ENCODE data around the gene MT2A.
"Not testable (repeated sequence)": the region's sequence is repeated elsewhere in the genome, so short reads cannot be mapped to it uniquely, and the experiment has no call there.

Gene MT2A

DNA sequence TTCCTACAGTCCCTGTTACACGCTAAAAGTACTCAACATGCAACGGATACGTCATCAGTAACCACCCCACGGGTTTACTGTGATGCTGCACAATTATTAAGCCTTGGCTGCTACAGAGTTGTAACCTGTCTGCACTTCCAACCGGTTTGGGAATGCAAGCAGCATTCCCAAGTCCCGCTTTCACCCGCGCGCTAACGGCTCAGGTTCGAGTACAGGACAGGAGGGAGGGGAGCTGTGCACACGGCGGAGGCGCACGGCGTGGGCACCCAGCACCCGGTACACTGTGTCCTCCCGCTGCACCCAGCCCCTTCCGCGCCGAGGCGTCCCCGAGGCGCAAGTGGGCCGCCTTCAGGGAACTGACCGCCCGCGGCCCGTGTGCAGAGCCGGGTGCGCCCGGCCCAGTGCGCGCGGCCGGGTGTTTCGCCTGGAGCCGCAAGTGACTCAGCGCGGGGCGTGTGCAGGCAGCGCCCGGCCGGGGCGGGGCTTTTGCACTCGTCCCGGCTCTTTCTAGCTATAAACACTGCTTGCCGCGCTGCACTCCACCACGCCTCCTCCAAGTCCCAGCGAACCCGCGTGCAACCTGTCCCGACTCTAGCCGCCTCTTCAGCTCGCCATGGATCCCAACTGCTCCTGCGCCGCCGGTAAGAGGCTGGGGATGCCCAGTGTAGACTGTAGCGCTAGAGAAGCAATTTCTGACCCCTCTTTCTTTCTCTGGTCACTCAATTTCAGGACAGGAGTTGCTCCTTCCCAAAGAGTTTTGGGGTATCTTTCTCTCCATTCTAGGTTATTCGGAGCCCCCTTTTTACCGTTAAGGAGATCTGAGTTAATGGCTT, at the start of gene MT2A:
MT2A (plus strand) TSS at position 542 of the 833 bp plus-strand sequence; CDS start at position 614, 72 bp downstream.
- peak; percentile 98 for DNase-seq

DNA sequence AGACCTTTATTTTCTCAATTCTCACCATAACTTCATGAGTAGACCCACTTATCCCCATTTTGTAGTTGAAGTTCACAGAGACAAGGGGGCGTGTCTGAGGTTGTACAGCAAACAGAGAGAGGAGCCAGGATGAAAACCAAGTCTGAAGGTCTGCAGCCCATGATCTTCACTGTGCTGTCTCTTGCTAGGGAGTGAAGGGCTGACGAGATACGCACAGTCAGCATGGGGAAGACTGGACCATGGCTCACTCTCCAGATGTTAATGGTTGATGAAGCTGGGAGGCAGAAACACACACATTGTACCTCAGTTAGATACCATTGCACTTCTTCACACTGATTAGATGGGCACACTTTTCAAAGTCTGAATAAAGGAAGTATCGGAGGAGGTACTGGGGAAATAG, 49.3 kb upstream of the MT2A start:
- no peak for DNase-seq

DNA sequence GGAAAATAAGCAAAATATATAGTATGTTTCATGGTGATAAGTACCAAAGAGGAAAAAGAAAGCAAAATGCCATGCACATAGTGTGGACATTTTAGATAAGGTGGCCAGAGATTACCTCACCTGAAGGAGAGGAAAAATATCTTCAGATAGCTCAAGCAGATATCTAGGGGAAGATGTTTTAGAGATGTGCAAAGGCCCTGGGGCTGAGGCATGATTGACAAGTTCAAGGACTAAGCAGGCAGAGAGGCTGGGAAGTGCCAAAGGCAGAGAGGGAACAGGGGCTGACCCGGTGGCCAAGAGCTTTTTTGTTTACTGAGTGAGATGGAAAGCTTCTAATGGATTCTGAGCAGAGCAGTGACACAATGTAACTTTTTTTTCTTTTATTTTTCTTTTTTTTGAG, 47.9 kb upstream of the MT2A start:
- no peak for DNase-seq

DNA sequence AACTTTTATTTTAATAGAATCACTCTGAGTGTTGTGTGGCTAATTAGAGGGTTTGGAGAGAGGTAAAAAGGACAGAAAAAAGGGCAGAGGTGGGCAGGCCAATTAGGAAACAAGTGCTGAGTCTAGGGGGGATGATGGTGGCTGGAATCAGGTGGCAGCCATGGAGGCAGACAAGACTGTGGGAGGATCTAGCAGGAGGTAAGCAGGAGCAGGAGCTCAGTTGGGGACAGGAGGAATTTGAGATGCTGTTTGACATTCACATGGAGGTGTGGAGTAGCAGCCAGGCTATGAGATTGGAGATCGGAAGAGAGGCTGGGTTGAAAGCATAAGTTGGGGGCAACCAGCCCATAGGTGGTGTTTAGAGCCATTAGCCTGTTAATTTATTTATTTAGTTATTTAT, 47.3 kb upstream of the MT2A start:
- DNase-seq: no peak

GRCh38 chr16:56564793-56565477, 43.4 kb upstream of the MT2A start, which contains the start of gene MT4:
MT4 (plus strand) TSS chr16:56565073; CDS start chr16:56565129, 56 bp downstream.
- no peak for DNase-seq

DNA sequence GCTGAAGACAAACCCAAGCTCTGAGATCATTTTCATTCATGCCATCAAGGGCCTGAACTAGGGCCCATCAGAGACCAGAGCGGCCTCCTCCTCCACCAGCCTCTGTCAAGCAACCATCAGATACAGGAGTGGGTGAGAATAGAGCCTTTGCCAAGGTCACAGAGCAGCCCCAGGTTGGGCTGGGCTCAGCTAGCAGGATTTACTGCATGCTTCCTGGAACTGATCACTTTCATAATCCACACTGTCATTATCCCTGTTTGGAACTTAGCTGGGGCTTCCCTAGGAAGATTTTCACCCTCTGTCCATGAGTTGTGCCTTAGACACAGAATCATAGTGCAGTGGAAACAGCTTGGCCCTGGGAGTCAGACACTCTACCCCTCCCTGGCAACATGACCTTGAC, 38.4 kb upstream of the MT2A start:
- DNase-seq: no peak

GRCh38 chr16:56571525-56571924, 36.9 kb upstream of the MT2A start:
- no peak for DNase-seq

DNA sequence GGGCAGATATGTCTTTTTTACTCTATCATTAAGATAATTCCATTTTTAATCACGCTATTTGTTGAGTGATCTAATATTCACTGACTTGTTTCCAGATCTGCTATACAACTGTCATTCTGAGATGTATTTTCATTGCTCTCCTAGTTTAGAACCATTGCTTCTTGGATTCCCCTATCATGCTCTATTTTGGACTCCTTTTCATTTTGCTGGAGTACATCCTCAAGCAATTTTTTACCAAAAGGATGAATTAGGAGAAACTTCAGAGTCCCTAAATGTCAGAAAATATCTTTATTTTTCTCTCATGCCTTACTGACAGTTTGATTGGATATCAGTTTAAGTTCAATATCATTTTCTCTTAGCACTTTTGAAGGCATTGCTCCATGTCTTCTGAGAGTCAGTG, 33.8 kb upstream of the MT2A start:
- no peak for DNase-seq

DNA sequence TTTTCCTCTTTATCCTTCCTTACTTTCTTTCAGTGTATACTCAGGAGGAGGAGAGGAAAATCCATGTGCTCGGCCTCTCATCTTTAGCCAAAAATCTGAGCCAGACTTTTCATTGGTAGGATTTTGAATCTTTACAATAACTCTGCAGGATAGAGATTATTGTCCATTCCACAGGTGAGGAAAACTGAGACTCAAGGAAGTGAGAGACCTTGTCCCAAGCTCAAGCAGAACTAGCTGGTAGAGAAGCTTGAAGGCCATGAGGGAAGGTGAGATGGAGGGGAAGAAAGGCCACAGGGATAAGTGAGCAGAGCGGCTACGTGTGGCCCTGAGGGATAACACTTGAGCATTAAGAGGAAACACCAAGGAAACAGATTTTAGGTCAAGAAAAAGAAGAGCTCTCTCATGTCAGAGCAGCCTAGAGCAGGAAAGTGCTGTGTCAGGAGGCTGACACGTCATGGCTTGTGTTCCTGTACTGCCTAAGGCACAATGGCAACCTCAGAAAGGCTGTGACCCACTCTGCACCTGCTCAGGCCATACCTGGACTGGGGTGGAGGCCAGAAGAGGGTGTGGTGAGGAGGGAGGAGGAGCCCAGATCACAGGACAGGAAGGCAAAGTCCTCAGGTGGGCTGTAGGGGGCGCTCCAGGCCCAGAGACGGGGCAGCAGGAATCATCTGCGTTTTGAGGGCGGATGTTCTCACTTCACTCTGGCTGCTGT, 31.6 kb upstream of the MT2A start:
- DNase-seq: peak; percentile 74

- no peak for DNase-seq
Measured at GRCh38 chr16:56577300-56577625, 31.1 kb upstream of the MT2A start.

DNA sequence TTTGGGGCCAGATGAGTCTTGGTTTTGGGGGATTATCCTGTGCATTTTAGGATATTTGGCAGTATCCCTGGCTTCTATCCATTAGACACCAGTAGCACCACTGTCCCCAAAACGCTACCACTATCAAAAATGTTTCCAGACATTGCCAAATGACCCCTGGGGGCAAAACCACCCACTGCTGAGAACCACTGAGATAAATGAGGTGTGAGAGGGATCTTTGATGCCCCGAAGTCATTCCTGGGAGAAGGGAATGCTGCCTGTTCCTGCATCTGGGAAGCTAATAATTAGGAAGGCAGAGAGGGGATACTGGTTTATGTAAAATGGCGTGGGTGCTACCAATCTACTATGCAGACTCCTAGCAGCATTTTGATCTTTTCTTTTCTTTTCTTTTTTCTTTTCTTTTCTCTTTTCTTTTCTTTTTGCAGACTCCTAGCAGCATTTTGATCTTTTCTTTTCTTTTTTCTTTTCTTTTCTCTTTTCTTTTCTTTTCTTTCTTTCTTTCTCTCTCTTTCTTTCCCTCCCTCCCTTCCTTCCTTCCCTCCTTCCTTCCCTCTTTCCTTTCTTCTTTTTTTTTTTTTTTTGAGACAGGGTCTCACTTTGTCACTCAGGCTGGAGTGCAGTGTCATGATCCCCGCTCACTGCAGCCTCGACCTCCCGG, 27.9 kb upstream of the MT2A start:
- DNase-seq: no peak

DNA sequence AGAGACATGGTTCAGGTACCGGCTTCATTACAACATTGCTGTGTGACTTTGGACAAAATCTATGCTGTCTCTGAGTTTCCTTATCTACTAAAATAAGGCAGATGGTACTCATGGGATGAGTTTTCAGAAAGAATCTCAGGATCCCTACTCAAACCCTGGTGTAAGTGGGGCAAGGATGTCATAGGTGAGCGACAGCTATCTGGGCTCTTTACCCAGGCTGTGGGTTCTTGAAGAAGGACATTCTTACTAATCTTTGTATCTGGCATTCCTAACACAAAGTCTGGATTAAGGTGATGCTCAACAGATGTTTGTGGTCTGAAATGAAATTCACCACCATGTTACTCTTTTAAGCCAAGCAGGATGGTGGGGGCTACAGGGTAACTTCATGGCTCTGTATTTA, 25.5 kb upstream of the MT2A start:
- DNase-seq: not testable (repeated sequence)

DNA sequence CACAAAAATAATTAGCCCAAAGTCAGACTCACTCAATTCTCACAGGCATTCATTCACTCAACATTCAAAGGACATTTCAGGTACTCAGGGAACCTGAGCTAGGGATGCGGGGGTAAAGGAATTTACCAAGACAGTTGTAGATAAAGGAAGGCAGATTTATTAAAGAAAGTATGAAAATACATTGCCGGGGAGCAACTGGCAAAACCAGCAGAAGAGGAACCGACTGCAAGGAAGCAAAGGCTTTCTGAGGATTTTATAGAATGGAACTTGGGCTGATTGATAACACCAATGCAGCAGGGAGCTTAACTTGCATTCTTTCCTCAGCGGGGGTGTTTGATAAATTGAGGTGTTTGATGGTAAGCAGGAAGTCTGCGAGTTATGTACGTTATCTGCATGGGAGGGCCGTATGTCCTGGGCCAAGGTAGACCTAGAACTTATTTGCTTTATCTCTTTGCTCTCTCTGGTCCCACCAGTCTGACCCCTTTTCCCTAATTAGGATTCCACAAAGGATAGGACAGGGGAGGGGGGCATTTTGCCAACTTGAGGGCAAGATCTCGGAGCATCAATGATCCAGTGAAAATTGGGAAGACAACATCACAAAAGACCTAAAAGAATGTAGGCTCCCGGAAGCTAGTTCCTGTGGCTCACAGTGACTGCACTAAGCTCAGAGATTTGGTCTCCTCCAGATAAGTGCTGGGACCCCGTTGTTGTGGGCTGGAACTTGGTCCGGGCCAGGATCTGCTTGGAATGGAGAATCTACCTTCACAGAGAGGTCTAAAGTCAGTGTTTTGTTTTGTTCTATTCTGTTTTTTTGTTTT, 24.8 kb upstream of the MT2A start:
- DNase-seq: no peak

- no peak for DNase-seq
Measured at GRCh38 chr16:56584276-56584675, 24.1 kb upstream of the MT2A start.

DNA sequence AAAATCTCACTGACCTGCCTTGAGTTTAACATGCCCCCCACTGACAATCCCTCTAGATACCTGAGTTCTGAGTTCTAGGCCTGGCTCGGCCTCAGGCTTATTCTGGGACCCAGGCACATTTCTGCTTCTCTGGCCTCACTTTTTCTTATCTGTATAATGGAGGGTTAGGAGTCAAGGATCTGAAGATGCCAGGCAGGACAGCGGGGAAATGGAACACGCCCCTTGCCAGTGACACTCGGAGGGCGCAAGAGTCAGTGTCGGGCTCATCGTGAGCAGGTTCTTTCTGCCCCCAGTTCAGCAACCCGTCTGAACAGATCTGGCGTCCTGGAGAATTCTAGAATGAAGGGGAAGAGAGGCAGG, 19.6 kb upstream of the MT2A start:
- no peak for DNase-seq

DNA sequence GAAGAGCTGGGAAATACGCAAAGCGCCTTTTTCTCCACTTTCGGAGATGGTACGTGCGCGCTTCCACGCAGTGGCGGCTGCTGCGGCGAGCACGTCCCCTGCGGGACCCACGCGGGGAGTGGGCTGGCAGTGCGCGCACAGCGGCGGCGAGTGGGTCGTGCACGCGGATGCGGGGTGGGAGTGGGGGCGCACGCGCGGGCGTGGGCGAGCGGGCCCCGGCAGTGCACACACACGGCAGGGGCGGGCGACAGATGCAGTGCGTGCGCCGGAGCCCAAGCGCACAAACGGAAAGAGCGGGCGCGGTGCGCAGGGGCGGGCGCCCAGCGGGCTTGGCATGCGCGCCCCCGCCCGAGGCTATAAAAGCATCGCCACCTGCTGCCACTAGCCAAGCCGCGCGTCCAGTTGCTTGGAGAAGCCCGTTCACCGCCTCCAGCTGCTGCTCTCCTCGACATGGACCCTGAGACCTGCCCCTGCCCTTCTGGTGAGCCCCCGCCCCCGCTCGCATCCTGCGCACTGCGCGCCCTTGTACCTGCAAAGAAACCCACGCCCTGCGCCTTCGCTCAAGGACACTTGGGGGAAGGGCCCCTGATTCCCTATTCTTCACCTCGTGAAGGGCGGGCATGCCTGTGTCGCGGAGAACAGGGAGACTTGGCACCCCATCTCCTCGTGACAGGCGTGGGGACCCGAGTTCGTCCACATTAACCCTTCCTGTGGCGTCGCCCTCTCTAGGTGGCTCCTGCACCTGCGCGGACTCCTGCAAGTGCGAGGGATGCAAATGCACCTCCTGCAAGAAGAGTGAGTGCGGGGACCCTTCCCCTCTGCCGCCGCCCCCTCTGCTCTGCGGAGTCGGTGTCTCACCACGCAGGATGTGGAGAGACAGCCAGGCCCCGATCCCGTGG, 19.0 kb upstream of the MT2A start, which contains the start of gene MT3:
MT3 (plus strand) TSS at position 388 of the 899 bp plus-strand sequence; CDS start at position 451, 63 bp downstream.
- peak; percentile 37 for DNase-seq

DNA sequence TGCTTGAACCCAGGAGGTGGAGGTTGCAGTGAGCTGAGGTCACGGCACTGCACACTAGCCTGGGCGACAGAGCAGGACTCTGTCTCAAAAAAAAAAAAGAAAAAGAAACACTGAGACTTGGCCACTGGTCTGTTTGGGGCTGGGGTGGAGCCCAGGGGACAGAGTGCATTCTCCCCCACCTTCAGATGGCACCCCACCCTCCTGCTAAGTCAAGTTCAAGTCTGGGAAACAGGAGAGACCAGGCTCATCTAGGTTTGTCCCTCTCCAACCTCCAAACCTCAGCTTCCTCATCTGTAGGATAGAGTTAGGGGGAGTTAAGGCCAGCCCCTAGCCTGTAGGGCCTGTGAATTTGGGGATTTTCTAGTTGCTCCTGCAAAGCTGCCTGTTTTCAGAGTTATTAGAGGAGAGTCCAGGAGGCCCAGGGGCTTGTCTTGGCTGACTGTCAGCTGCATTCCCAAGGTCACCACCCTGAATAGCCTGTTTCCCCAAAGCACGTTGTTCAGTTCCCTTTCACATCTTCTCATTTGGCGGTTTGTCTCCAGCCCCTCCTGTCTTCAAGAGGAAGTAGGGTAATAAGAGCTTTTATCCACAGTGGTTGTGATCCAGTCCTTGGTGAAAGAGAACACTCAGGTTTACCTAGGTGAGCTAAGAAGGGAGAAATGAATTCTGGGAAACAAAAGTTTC, 16.9 kb upstream of the MT2A start:
- DNase-seq: no peak

- no peak for DNase-seq
Measured at GRCh38 chr16:56593573-56594291, 14.7 kb upstream of the MT2A start.

DNA sequence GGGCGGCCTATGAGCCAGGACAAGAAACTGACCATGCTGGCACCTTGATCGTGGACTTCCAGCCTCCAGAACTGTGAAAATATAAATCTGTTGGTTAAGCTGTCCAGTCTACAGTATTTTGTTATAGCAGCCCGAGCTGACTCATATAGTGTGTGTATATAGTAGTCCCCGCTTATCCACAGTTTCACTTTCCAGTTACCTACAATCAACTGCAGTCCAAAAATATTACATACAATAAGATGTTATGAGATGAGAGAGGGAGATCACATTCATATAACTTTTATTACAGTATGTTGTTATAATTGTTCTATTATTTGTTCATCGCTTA, 14.1 kb upstream of the MT2A start:
- no peak for DNase-seq

DNA sequence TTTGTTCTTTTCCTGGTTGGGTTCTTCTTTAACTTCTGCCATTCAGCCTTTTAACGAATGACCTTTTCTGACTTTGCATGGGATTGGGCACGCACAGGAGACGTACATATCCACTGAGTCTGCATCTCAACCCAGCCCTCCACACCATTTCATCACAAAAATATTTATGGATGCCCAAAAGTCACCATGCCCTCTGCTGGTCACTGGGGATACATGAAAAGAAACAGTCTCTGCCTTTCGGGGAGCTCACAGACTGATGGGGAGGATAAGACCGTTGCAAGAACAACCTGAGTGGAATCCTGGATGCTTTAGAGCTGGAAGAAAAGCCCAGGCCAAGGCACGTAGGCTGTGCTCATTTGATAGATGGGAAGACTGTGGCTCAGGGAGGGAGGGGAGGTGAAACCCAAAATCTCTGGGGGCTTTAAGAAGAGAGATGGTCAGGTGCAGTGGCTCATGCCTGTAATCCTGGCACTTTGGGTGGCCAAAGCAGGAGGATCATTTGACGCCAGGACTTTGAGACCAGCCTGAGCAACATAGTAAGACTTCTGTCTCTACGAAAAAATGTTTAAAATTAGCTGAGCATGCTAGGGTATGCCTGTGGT, 7.9 kb upstream of the MT2A start:
- peak; percentile 76 for DNase-seq
